T-cell (primary cell): ENCODE data around the gene LMF1. TPM values are rescaled to one million over a fixed set of nuclear protein-coding genes. Genes with fewer than 3 reads are reported as not detected.

Source experiments
- ATAC-seq, 4 experiments: fragments of 200-7000 bp in 3 of 4; fragments of 150-1000 bp in 1 of 4; cut with Tn5 transposase; replicated peaks in 1 of 4; 1 replicate in 3 of 4; 2 replicates in 1 of 4; pipeline ENCODE4 v1.10.0; 2021; ENCODE audit warnings: moderate library complexity in 3 of 4, mild to moderate bottlenecking in 2 of 4, moderate number of reproducible peaks in 1 of 4
- CTCF ChIA-PET, 2 donors: fragments of 300-600 bp; sonication (Branson Sonifier 250); formaldehyde crosslinking; loops; one replicate each; lab custom pipeline; 2022; ENCODE audit warnings: antibody characterized with exemption in 2 of 2; lab: Charles Lee
- POLR2A ChIA-PET, 2 donors: fragments of 300-600 bp; sonication (Branson Sonifier 250); formaldehyde crosslinking; loops; one replicate each; lab custom pipeline; 2022; ENCODE audit warnings: antibody characterized with exemption in 2 of 2; lab: Charles Lee
- DNase-seq, 35 experiments: peaks; one replicate each; pipeline versions ENCODE4 v3.0.0 to v3.0.0-alpha.2; 2013 to 2023
- H3K27ac ChIP-seq: one replicate; pipeline ENCODE4 v1.5.1; 2013; ENCODE audit warnings: low read length
- H3K27me3 ChIP-seq, 2 experiments: replicated peaks in 1 of 2; 1 replicate in 1 of 2; 2 replicates in 1 of 2; pipeline versions ENCODE4 v1.6.1 to v1.7.0; 2013; ENCODE audit warnings: low read length in 1 of 2, mixed read lengths in 1 of 2; ENCODE audit not compliant: control insufficient read depth in 2 of 2, insufficient read depth in 2 of 2; ENCODE audit errors: extremely low read depth in 1 of 2
- H3K36me3 ChIP-seq, 2 donors: 1 replicate in 1 of 2; 2 replicates in 1 of 2; pipeline versions ENCODE4 v1.6.1 to v1.7.0; 2013; ENCODE audit warnings: low read length in 1 of 2; ENCODE audit not compliant: control insufficient read depth in 2 of 2, insufficient read depth in 1 of 2; ENCODE audit errors: extremely low read depth in 1 of 2
- H3K4me1 ChIP-seq, 2 experiments: 1 replicate in 1 of 2; 2 replicates in 1 of 2; pipeline versions ENCODE4 v1.6.1 to v1.7.0; 2013; ENCODE audit warnings: low read length in 2 of 2, mixed read lengths in 1 of 2; ENCODE audit not compliant: insufficient read depth in 2 of 2, control insufficient read depth in 1 of 2; ENCODE audit errors: extremely low read depth in 1 of 2
- H3K4me3 ChIP-seq, 2 donors: 1 replicate in 1 of 2; 2 replicates in 1 of 2; pipeline versions ENCODE4 v1.5.1 to v1.7.0; 2013; ENCODE audit warnings: mild to moderate bottlenecking in 2 of 2, low read length in 1 of 2, moderate library complexity in 1 of 2; ENCODE audit not compliant: control insufficient read depth in 1 of 2; ENCODE audit errors: extremely low read depth in 1 of 2
- H3K9me3 ChIP-seq: 2 replicates; pipeline ENCODE4 v1.7.0; 2013
- H3K27ac Mint-ChIP-seq, 2 donors: one replicate each; pipeline ENCODE4 v1.8.0; 2020 to 2021; ENCODE audit warnings: mild to moderate bottlenecking in 2 of 2, mixed read lengths in 2 of 2
- H3K27me3 Mint-ChIP-seq, 2 donors: one replicate each; pipeline ENCODE4 v1.8.0; 2021 to 2022; ENCODE audit warnings: mixed read lengths in 2 of 2
- H3K36me3 Mint-ChIP-seq: one replicate; pipeline ENCODE4 v1.8.0; 2021; ENCODE audit warnings: mixed read lengths
- H3K4me1 Mint-ChIP-seq, 3 donors: one replicate each; pipeline ENCODE4 v1.8.0; 2020 to 2022; ENCODE audit warnings: mixed read lengths in 3 of 3, mild to moderate bottlenecking in 1 of 3
- H3K4me3 Mint-ChIP-seq, 3 donors: one replicate each; pipeline ENCODE4 v1.8.0; 2020 to 2022; ENCODE audit warnings: mild to moderate bottlenecking in 3 of 3, mixed read lengths in 3 of 3, moderate library complexity in 3 of 3
- H3K9me3 Mint-ChIP-seq, 3 donors: one replicate each; pipeline ENCODE4 v1.8.0; 2020 to 2022; ENCODE audit warnings: mixed read lengths in 3 of 3
- WGBS: methylation state at CpG from one replicate; pipeline ENCODE4 v1.1.5; 2013; ENCODE audit warnings: missing lambda C conversion rate; ENCODE audit not compliant: insufficient coverage; 5-methylcytosine and 5-hydroxymethylcytosine counted together
- total RNA-seq, 35 experiments: library from RNA in 6 of 35; stranded (reverse) in 6 of 35; fragments of 120-200 nt in 1 of 35; gene quantifications; one replicate each; pipeline versions ENCODE4 v1.2.1 to v1.2.4 and lab custom pipeline; 2013 to 2026

LMF1 gene
- total RNA-seq, 5 donors from 2014 or later (not counting 1 experiment from before 2014, with no cell fraction given) = 46.6 to 59.4 (median 51.1) TPM

GRCh38 chr16:880471-881171, 90.2 kb downstream of the LMF1 start:
- no peak overlapping the region for H3K27ac Mint-ChIP-seq
- Histone ChIP-seq H3K9me3 (no peaks in the 10 kb centered on the region), H3K4me3 (no peak overlapping the region), H3K4me1 (no peaks in the 10 kb centered on the region), H3K36me3 (peaks cover 6 to 7% of the 10 kb centered on the region in 2 donors), H3K27ac (no peak overlapping the region), H3K27me3 (no peaks in the 10 kb centered on the region)
- ATAC-seq (no peak), DNase-seq (no peak)
- 92% methylated on average over 23 of the region's 23 CpGs for WGBS
- ChIA-PET CTCF (no interaction called here), POLR2A (no interaction called here)
- H3K4me1 Mint-ChIP-seq = peaks cover 0 to 7% (median 0%) of the 10 kb centered on the region in 3 donors
- peaks cover 17% of the 10 kb centered on the region for H3K36me3 Mint-ChIP-seq
- no peak overlapping the region for H3K4me3 Mint-ChIP-seq
- no peaks in the 10 kb centered on the region for H3K9me3 Mint-ChIP-seq
- no peaks in the 10 kb centered on the region for H3K27me3 Mint-ChIP-seq

GRCh38 chr16:879986-880385, 90.8 kb downstream of the LMF1 start:
- POLR2A ChIA-PET = no interaction called here
- peaks cover 17% of the 10 kb centered on the region for H3K36me3 Mint-ChIP-seq
- Histone ChIP-seq H3K9me3 (no peaks in the 10 kb centered on the region), H3K4me1 (no peaks in the 10 kb centered on the region), H3K36me3 (peaks cover 1 to 7% of the 10 kb centered on the region in 2 donors), H3K27me3 (no peaks in the 10 kb centered on the region), H3K27ac (no peak overlapping the region), H3K4me3 (no peak overlapping the region)
- no peak overlapping the region for H3K4me3 Mint-ChIP-seq
- ATAC-seq (no peak), DNase-seq (no peak)
- no peaks in the 10 kb centered on the region for H3K27me3 Mint-ChIP-seq
- CTCF ChIA-PET = no interaction called here
- H3K4me1 Mint-ChIP-seq = peaks cover 0 to 7% (median 0%) of the 10 kb centered on the region in 3 donors
- 93% methylated on average over 14 of the region's 16 CpGs for WGBS
- H3K9me3 Mint-ChIP-seq = no peaks in the 10 kb centered on the region
- no peak overlapping the region for H3K27ac Mint-ChIP-seq

GRCh38 chr16:879461-879861, 91.3 kb downstream of the LMF1 start:
- Mint-ChIP-seq H3K9me3 (no peaks in the 10 kb centered on the region), H3K4me3 (no peak overlapping the region), H3K27me3 (no peaks in the 10 kb centered on the region), H3K27ac (no peak overlapping the region), H3K36me3 (peaks cover 17% of the 10 kb centered on the region), H3K4me1 (peaks cover 0 to 7% (median 0%) of the 10 kb centered on the region in 3 donors)
- DNase-seq = no peak
- no peak for ATAC-seq
- POLR2A ChIA-PET = no interaction called here
- CTCF ChIA-PET = no interaction called here
- WGBS = 95% methylated on average over 27 of the region's 27 CpGs
- Histone ChIP-seq H3K27ac (no peak overlapping the region), H3K4me1 (no peaks in the 10 kb centered on the region), H3K36me3 (peaks cover 0 to 5% of the 10 kb centered on the region in 2 donors), H3K4me3 (no peak overlapping the region), H3K27me3 (no peaks in the 10 kb centered on the region), H3K9me3 (no peaks in the 10 kb centered on the region)

- Histone ChIP-seq H3K9me3 (no peaks in the 10 kb centered on the region), H3K4me3 (no peak overlapping the region), H3K36me3 (peaks cover 0 to 3% of the 10 kb centered on the region in 2 donors), H3K4me1 (no peaks in the 10 kb centered on the region), H3K27ac (no peak overlapping the region), H3K27me3 (no peaks in the 10 kb centered on the region)
- ATAC-seq (no peak), DNase-seq (no peak)
- Mint-ChIP-seq H3K4me3 (no peak overlapping the region), H3K4me1 (peaks cover 0 to 7% (median 0%) of the 10 kb centered on the region in 3 donors), H3K27ac (no peak overlapping the region), H3K9me3 (no peaks in the 10 kb centered on the region), H3K27me3 (no peaks in the 10 kb centered on the region), H3K36me3 (peaks cover 17% of the 10 kb centered on the region)
- CTCF ChIA-PET = no interaction called here
- POLR2A ChIA-PET = no interaction called here
- 100% methylated on average over 2 of the region's 14 CpGs for WGBS
Measured at GRCh38 chr16:878886-879285, 91.9 kb downstream of the LMF1 start.

GRCh38 chr16:878072-878784, 92.6 kb downstream of the LMF1 start:
- H3K4me3 Mint-ChIP-seq = no peak overlapping the region
- ATAC-seq = peak in 3 of 4 experiments; percentile 19 to 53 (median 49)
- H3K9me3 Mint-ChIP-seq = no peaks in the 10 kb centered on the region
- H3K36me3 Mint-ChIP-seq = peaks cover 21% of the 10 kb centered on the region
- no peaks in the 10 kb centered on the region for H3K27me3 Mint-ChIP-seq
- ChIA-PET CTCF (interaction anchor here in 1 of 2 donors (0.7 kb wide), 1 partner anchor 1172 kb away, joined by 4 read pairs; no protein-coding TSS in a partner anchor), POLR2A (no interaction called here)
- WGBS = 91% methylated on average over 42 of the region's 44 CpGs
- H3K4me1 Mint-ChIP-seq = peaks cover 0 to 7% (median 0%) of the 10 kb centered on the region in 3 donors
- Histone ChIP-seq H3K4me3 (no peak overlapping the region), H3K36me3 (peaks cover under 1 to 3% of the 10 kb centered on the region in 2 donors), H3K9me3 (no peaks in the 10 kb centered on the region), H3K4me1 (no peaks in the 10 kb centered on the region), H3K27ac (no peak overlapping the region), H3K27me3 (no peaks in the 10 kb centered on the region)
- H3K27ac Mint-ChIP-seq = no peak overlapping the region
- peak in 5 of 35 experiments; percentile 7 to 19 (median 13) for DNase-seq

GRCh38 chr16:877242-878071, 93.3 kb downstream of the LMF1 start:
- H3K36me3 Mint-ChIP-seq = peaks cover 21% of the 10 kb centered on the region
- H3K27ac ChIP-seq = no peak overlapping the region
- no peaks in the 10 kb centered on the region for H3K27me3 ChIP-seq
- no peak overlapping the region for H3K27ac Mint-ChIP-seq
- ChIA-PET CTCF (no interaction called here), POLR2A (no interaction called here)
- H3K27me3 Mint-ChIP-seq = no peaks in the 10 kb centered on the region
- DNase-seq (no peak), ATAC-seq (no peak)
- no peaks in the 10 kb centered on the region for H3K4me1 ChIP-seq
- H3K4me3 Mint-ChIP-seq = no peak overlapping the region
- H3K4me1 Mint-ChIP-seq = peaks cover 0 to 7% (median 0%) of the 10 kb centered on the region in 3 donors
- H3K9me3 Mint-ChIP-seq = no peaks in the 10 kb centered on the region
- no peaks in the 10 kb centered on the region for H3K9me3 ChIP-seq
- H3K36me3 ChIP-seq = peaks cover 3 to 8% of the 10 kb centered on the region in 2 donors
- H3K4me3 ChIP-seq = no peak overlapping the region
- 87% methylated on average over 17 of the region's 31 CpGs for WGBS
